ENCODE measurements around the gene INTS3.
A peak's percentile ranks its signal among the peaks of the same experiment; 100 is the strongest.

The INTS3 gene

GRCh38 chr1:153794624-153795329 is 66.9 kb downstream of the INTS3 start:
- DNase-seq: peak in 1 of 51 donors; percentile 5

DNA sequence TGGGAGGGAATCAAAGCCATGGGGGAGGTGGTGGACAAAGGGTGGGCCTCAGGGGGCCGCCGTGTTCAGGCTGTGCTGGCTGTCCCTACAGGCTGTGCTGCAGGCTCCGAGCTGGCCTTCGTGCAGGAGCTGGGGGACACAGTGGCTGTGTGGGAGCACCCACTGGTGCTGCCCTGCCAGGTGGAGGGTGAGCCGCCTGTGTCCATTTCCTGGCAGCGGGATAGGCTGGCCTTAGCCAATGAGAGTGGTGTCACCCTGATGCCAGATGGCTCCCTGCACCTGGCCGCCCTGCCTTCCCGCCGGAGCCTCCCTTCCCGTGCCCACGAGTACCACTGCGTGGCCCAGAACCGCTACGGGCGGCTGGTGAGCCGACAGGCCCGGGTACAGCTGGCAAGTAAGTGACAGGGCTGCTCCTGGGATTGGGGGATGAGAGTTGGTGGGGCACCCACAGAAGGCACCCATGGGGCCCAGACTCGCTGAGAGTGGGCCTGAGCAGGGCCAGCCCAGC is 67.5 kb downstream of the INTS3 start:
- DNase-seq: no peak

- DNase-seq: no peak
These were observed 68.3 kb downstream of the INTS3 start for GRCh38 chr1:153795934-153796785.

- peak in 36 of 51 donors; percentile 14 to 81 (median 40) for DNase-seq
These were observed 69.2 kb downstream of the INTS3 start for GRCh38 chr1:153796786-153797659.

- DNase-seq: no peak
These were observed 70.6 kb downstream of the INTS3 start for GRCh38 chr1:153798468-153798780.

DNA sequence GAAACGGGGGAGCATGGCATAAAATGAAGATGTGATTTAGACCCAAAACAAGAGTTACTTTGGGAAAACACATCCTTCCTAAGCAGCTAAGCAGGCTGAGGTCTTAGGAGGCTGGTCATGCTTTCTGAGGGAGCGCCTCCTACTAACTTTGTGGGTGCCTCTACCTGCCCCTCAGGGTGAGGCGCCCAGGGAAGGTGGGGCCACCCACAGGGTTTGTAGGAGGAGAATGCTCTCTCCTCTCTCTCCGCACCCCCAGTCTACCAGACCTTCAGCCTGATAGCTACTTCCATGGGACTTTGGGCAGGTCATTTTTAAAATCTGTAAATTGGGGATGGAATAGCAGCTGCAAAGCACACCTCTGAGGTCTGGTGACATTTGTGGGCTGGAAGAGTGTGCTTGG is 71.2 kb downstream of the INTS3 start:
- no peak for DNase-seq

DNA sequence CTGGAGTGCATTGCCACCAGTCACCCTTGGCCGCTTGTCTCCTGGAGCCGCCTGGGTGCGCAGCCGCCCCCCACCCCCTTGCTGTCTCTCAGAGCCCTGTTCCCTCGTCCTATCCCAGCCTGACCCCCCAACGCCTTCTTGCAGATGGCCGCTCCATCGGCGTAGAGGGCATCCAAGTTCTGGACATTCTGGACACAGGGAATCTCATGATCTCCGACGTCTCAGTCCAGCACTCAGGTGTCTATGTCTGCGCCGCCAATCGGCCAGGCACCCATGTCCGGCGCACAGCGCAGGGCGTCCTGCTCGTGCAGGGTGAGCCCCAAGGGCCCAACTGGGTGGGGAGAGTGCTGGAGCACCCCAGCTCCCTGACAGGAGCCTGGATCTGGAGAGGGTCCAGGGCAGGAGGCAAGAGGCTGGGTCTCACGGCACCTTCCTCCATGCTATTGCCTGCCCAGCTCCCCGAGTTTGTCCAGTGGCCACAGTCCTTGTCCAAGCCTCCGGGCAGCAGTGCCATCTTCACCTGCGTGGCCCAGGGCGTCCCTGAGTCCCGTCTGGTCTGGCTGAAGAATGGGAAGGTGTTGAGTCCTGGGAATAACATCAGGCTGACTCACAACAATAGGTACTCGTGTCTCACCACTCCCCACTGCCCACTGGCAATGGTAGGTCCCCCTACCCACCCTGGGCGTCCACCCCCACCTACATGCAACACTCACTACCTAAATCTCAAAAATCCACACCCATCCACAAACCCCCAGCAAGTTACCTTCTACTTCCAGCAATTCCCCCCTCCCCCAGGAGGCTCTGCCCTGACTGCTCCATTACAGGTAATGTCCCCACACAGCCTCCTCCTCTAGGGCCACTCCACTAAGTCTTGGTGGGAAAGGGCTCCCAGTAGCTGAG is 72.0 kb downstream of the INTS3 start:
- no peak for DNase-seq

DNA sequence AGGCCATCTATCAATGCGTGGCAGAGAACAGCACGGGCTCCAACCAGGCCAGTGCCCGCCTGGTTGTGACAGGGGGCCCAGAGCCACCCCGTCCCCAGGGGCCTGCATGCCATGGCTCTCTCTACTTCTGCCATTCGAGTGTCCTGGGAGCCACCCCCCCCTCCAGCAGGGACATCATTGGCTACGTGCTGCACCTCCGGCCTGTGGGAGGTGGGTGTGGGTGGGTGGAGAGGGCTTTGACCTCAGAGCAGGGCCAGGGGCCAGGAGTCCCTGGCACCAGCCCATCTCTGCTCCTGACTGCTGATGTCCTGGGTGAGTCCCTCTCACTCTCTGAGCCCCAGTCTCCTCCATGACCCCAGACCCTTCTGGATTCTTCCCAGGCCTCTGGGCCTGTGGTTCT is 72.7 kb downstream of the INTS3 start:
- DNase-seq: no peak

DNA sequence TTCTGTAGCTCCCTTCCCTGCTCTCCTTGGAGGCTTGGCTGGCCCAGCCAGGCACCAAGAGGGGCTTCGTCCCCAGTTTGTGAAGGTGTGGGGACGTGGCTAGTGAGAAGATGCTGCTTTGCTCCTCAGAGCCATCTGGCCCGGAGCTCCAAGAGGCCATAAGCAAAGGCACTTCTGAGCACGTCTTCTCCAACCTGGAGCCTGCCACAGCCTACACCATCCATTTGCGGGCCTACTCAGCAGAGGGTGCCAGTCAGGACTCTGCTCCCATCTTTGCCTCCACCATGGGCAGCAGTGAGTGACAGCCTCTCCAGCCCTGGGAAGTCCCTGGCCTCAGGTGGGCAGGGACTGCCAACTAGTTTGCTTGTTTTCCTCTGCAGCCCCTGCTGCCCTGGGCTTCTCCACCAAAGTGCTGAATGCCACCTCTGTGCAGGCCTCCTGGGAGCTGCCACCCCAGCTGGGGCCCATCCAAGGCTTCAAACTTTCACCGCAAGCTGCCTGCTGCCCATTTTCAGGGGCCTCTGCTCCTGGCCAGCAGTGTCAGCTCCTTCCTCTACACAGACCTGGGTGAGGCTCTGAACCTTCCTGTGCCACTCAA is 73.3 kb downstream of the INTS3 start:
- DNase-seq: no peak

DNA sequence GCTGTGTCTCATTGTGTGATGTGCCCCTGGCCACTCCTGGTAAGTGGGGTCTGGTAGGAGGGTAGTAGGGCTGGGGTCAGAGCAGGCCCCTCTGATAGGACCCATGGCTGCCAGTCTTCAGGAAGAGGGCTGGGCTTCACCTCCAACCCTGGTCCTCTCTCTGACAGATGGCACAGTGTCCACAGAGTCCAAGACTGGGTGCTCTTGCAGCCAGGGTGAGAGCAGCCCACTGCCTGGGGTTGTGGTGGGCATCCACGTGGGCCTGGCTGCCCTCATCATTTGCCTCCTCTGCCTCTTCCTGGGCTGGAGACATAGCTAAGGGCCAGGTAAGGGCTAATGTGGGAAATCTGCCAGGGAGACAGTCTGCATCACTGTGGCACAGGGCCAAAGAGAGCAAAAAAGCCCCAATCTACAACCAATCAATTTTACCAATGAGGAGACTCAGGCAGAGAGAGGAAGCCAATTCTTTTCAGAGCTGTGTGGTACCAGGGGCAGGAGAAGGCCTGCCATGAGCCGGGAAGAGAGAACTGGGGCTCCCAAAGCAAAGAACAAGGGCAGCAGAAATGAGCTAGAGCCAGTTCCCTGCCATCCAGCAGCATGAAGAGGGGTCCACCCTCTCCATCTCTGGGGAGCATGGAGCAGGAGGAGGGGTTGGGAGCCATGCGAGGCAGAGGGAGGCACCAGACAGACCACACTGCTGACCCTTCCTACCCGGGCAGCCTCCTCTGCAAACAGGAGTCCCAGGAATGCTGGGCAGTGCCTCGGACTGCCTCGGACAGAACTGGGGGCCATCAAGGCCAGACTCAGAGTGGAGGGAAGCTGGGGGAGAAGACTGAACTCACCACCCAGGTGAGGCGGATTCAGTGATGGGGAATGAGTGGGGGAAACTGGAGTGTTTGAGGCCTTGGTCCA is 74.2 kb downstream of the INTS3 start:
- DNase-seq: no peak

- no peak for DNase-seq
These were observed 75.7 kb downstream of the INTS3 start for GRCh38 chr1:153803470-153804056.

- DNase-seq: no peak
These were observed 76.3 kb downstream of the INTS3 start for GRCh38 chr1:153804112-153804511.

- DNase-seq: peak in 5 of 51 donors; percentile 12 to 26 (median 19)
These were observed 77.3 kb downstream of the INTS3 start for GRCh38 chr1:153805042-153805745.

DNA sequence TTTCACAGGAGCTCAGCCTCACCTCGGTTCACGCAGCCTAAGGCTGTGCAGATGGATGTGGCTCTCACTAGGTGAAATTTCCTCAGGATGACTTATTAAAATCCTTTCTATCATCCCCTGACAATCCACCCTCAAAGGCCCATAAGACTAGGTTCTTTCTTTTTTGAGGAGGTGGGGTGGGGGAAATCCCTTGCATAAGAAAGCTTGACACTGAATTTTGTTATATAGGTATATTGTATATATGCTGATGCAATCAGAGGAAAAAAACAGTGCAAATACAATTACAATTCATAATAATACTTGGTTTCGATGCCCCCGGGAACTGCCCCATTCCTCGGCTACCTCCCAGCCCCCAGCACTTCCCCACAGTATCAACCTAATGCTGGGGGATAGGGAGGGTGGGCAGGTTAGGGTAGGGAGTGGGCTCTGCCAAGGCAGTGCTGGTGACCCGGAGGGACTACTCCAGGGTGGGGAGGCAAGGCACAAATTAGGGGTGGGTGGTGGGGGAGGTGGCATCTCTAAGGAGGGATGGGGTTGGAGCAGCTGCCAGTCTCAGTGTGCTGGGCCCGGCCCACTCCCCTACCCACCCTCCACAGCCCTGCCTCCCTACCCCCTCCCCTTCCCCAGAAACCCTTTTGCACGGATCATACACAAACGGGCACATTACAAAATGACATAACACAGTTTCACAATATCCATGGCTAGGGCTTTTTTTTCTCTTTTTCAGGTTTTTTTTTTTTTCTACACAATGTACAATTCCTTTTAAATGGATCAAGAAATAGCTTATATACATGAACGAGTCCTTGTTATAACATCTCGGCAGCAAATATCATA is 78.3 kb downstream of the INTS3 start:
- DNase-seq: no peak

GRCh38 chr1:153816283-153816889 is 88.5 kb downstream of the INTS3 start:
- no peak for DNase-seq

GRCh38 chr1:153818876-153819275 is 91.0 kb downstream of the INTS3 start:
- DNase-seq: no peak
